NCI-H82 (cell line): ENCODE measurements around the gene NCOA1.
"Not testable (repeated sequence)": the region's sequence is repeated elsewhere in the genome, so short reads cannot be mapped to it uniquely, and the experiment has no call there.

ENCODE experiments used
- DNase-seq: peaks from one replicate; lab custom pipeline; 2025; lab: John Stamatoyannopoulos, UW

The NCOA1 gene

DNA sequence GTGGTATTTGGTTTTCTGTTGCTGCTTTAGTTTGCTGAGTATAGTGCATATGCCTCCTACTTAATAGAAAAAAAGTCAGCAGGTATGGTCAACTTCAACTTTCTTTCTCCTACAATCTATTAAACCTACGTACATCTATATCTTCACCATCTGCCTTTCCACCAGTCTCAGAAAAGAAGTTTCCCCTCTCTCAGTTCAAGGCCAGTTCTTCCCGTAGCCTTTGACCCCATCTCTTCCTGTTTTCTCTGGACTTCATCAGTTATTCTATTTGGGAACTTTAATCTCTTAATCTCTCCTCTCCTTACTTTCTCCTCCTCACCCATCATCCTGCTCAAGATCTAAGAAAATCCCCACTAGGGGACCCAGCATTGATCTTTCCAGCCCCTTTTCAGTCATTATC lies 296.5 kb downstream of the NCOA1 start:
- DNase-seq, result no peak

DNA sequence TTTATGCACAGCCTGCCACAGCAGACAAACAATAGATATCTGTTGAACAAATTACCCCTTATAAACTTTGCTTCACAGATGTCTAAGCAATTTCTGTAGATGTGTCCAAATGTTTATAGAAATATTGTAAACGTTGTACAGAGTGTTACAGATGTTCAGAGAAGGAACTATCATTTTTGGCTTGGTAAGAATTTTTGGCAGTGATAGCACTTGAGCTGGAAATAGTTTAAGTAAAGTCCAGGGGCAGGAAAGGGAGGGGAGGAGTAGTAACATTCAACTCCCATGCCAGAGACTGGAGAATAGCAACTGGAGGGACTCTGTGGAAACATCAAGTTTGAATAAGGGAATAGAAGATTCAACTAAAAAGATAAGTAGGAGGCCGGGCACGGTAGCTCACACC lies 297.8 kb downstream of the NCOA1 start:
- DNase-seq, result no peak

GRCh38 chr2:24791452-24791851 lies 300.4 kb downstream of the NCOA1 start:
- DNase-seq, result peak; percentile 38

GRCh38 chr2:24792542-24792873 lies 301.5 kb downstream of the NCOA1 start:
- no peak for DNase-seq

- peak; percentile 98 for DNase-seq
Observed at GRCh38 chr2:24792874-24793760, 302.1 kb downstream of the NCOA1 start, which contains the start of the genes CENPO and PTRHD1. Gene CENPO, plus strand, starts transcription at chr2:24793425. Its CDS starts 495 bp downstream, at chr2:24793920. Gene PTRHD1, minus strand, starts transcription at chr2:24793391. Its CDS starts 14 bp downstream, at chr2:24793377.

GRCh38 chr2:24793761-24794435 lies 302.8 kb downstream of the NCOA1 start:
- peak; percentile 73 for DNase-seq

GRCh38 chr2:24797644-24798043 lies 306.6 kb downstream of the NCOA1 start:
- no peak for DNase-seq

- not testable (repeated sequence) for DNase-seq
Observed at GRCh38 chr2:24800487-24800886, 309.4 kb downstream of the NCOA1 start.

DNA sequence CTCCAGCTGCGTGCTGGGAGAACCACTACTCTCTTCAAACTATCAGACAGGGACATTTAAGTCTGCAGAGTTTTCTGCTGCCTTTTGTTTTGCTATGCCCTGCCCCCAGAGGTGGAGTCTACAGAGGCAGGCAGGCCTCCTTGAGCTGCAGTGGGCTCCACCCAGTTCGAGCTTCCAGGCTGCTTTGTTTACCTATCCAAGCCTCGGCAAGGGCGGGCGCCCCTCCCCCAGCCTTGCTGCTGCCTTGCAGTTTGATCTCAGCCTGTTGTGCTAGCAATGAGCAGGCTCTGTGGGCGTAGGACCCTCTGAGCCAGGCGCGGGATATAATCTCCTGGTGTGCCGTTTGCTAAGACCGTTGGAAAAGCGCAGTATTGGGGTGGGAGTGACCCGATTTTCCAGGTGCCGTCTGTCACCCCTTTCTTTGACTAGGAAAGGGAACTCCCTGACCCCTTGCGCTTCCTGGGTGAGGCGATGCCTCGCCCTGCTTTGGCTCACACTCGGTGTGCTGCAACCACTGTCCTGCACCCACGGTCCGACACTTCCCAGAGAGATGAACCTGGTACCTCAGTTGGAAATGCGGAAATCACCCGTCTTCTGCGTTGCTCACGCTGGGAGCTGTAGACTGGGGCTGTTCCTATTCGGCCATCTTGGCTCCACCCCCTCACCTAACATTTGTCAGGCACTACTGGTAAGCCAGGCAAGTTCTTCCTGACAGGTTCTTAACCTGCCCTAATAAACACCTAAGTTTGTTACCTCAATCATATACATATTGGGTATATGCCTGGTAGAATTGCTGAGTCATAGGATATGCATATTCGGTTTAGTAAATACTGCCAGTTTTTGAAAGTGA lies 315.0 kb downstream of the NCOA1 start:
- not testable (repeated sequence) for DNase-seq

GRCh38 chr2:24806661-24807036 lies 315.6 kb downstream of the NCOA1 start:
- DNase-seq, result no peak

GRCh38 chr2:24809316-24810007 lies 318.4 kb downstream of the NCOA1 start:
- no peak for DNase-seq

DNA sequence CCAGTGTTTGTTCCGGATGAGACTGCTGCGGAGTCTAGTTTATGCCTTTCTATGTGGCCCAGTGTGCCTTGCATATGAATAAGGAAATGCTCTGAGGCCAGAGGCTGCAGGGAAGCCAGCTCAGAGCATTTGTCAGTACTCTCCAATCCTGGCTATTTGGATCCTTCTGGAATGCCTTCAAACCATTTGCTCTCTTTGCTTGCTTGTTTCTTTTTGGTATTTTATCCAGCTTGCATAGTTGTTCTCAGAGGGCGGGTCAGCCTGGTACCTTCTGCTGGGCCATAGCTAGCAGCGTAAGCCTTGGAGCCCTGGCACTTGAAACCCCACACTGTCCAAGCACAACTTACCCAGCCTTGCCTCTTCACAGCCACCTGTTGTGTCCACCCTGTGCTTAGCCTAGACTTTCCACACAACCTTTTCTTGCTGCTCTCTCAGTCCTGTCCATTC lies 322.7 kb downstream of the NCOA1 start:
- DNase-seq, result no peak

GRCh38 chr2:24814516-24814915 lies 323.5 kb downstream of the NCOA1 start:
- no peak for DNase-seq

DNA sequence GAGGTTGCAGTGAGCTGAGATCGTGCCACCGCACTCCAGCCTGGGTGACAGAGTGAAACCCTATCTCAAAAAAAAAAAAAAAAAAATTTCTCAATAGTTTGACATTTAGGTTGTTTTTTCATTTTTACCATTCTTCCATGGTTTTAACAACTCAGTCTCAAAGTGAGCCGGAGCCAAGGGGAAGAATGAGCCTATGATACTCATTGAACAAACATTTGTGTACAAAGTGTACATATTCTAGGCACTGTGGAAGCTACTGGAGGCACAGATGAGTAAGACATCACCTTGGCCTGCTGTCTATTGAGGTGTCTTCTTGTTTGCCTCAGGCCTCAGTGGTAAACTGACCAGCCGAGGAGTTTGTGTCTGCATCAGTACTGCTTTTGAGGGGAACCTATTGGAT lies 324.1 kb downstream of the NCOA1 start:
- no peak for DNase-seq

DNA sequence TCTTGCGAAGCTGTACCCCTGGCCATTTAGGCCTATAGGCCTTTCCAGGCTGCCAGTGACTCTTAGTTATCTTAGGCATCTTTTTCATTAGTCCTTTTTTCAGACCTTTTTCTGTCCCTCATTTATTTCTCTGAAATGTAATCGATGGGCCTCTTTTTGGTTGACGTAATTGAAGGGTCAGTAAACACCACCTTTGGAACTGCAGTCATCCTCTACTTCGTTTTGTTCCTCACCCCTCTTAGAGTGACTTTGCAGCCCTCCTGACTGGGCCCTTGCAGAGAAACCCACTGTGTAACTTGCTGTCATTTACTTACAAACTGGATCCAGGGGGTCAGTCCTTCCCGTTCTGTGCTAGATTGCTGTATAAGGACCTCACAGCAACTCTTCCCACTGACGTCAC lies 325.4 kb downstream of the NCOA1 start:
- no peak for DNase-seq

GRCh38 chr2:24816884-24817283 lies 325.8 kb downstream of the NCOA1 start:
- no peak for DNase-seq

DNA sequence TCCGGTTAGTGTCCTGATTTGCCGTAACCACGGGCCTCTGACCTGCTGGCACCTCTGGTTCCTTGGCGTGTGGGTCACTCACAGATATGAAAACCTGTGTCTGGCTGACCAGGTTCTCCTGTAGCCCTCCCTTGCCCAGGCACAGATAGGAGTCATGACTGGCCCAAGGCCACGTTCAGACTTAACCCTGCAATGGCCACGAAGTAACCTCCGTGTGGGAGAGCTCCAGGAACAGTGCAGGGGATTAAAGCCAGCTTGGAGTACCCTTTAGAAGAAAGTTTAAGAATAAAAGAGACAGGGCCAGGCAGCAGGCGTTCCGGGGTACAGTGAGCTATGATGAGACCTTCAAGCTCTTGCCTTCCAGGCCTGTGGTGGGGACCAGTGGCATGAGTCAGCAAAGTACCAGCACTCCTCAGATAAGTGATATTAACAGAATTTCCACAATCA lies 327.7 kb downstream of the NCOA1 start:
- DNase-seq, result no peak

- no peak for DNase-seq
Observed at GRCh38 chr2:24819442-24820174, 328.6 kb downstream of the NCOA1 start.

GRCh38 chr2:24820175-24820513 lies 329.1 kb downstream of the NCOA1 start:
- no peak for DNase-seq
